MM.1S (cell line): Measurements from ENCODE around the gene CD151.

ENCODE experiments used
- DNase-seq: peaks from one replicate; pipeline ENCODE4 v3.0.0-alpha.2; 2015
- H2AFZ ChIP-seq: fragments of 300-600 bp; sonication (generic); 2 replicates; pipeline ENCODE4 v1.6.0; 2016; ENCODE audit warnings: antibody characterized with exemption, low read length
- H3F3A ChIP-seq: fragments of 300-600 bp; sonication (generic); 2 replicates; pipeline ENCODE4 v1.6.1; 2016; ENCODE audit warnings: mild to moderate bottlenecking, antibody characterized with exemption, low read length, moderate library complexity, mixed read lengths; ENCODE audit not compliant: insufficient read depth
- H3K27ac ChIP-seq: fragments of 300-600 bp; sonication (generic); 2 replicates; pipeline ENCODE4 v1.5.1; 2016; ENCODE audit warnings: mild to moderate bottlenecking, low read length
- H3K27me3 ChIP-seq: fragments of 300-600 bp; sonication (generic); replicated peaks from 2 replicates; pipeline ENCODE4 v1.6.0; 2016; ENCODE audit warnings: low read length; ENCODE audit not compliant: insufficient read depth
- H3K36me3 ChIP-seq: fragments of 300-600 bp; sonication (generic); replicated peaks from 2 replicates; pipeline ENCODE4 v1.6.1; 2016; ENCODE audit warnings: mild to moderate bottlenecking, low read length, mixed read lengths; ENCODE audit not compliant: insufficient read depth
- H3K4me1 ChIP-seq: fragments of 300-600 bp; sonication (generic); 2 replicates; pipeline ENCODE4 v1.6.1; 2016; ENCODE audit warnings: low read length, mixed read lengths
- H3K4me2 ChIP-seq: fragments of 300-600 bp; sonication (generic); 2 replicates; pipeline ENCODE4 v1.6.0; 2016; ENCODE audit warnings: low read depth, low read length
- H3K4me3 ChIP-seq: fragments of 300-600 bp; sonication (generic); 2 replicates; pipeline ENCODE4 v1.5.1; 2016; ENCODE audit warnings: low read length, mixed read lengths
- H3K79me2 ChIP-seq: fragments of 300-600 bp; sonication (generic); 2 replicates; pipeline ENCODE4 v1.6.1; 2016; ENCODE audit warnings: mixed run types, low read length, mixed read lengths
- H3K9ac ChIP-seq: fragments of 300-600 bp; sonication (generic); 2 replicates; pipeline ENCODE4 v1.6.1; 2016; ENCODE audit warnings: low read length, mixed read lengths
- H3K9me2 ChIP-seq: fragments of 300-600 bp; sonication (generic); replicated peaks from 2 replicates; pipeline ENCODE4 v1.6.1; 2016; ENCODE audit warnings: mild to moderate bottlenecking, low read length, mixed read lengths; ENCODE audit not compliant: insufficient read depth
- H3K9me3 ChIP-seq: fragments of 300-600 bp; sonication (generic); replicated peaks from 2 replicates; pipeline ENCODE4 v1.6.1; 2016; ENCODE audit warnings: mild to moderate bottlenecking, low read length, mixed read lengths; ENCODE audit not compliant: insufficient read depth
- H4K20me1 ChIP-seq: fragments of 300-600 bp; sonication (generic); 2 replicates; pipeline ENCODE4 v1.6.1; 2016; ENCODE audit warnings: mild to moderate bottlenecking, low read length, moderate library complexity, mixed read lengths; ENCODE audit not compliant: insufficient read depth
- EZH2 ChIP-seq: fragments of 300-600 bp; sonication (generic); optimal IDR thresholded peaks from 2 replicates; pipeline ENCODE3; 2017; ENCODE audit warnings: low read depth, mild to moderate bottlenecking, antibody characterized with exemption, low read length, mixed read lengths
- EZH2phosphoT487 ChIP-seq: fragments of 300-600 bp; sonication (generic); IDR thresholded peaks from 2 replicates; pipeline ENCODE4 v1.6.1; 2018; ENCODE audit warnings: antibody characterized with exemption, low read length
- TF ChIP-seq, protein P1 (sequence below): fragments of 300-600 bp; sonication (generic); IDR thresholded peaks from 2 replicates; pipeline ENCODE4 v1.5.1; 2016; ENCODE audit warnings: antibody characterized with exemption, low read length, mixed read lengths

CD151 gene

DNA sequence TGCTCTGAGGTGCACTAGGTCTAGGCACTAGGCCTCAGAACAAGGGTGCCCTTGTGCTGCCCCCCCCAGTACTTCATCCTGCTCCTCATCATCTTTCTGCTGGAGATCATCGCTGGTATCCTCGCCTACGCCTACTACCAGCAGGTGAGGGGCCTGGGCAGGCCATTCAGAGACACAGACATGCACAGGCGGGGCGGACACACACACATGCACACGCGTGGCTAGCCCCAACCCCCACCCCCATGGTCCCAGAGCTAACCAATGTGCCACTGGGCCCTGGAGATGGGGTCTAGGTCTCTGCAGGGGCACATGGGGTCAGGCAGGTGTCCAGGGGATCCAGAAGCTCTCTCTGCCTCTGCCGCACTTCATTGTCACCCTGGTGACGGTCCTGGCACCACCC lies 3.9 kb downstream of the CD151 start:
- TF ChIP-seq, protein P1, sequence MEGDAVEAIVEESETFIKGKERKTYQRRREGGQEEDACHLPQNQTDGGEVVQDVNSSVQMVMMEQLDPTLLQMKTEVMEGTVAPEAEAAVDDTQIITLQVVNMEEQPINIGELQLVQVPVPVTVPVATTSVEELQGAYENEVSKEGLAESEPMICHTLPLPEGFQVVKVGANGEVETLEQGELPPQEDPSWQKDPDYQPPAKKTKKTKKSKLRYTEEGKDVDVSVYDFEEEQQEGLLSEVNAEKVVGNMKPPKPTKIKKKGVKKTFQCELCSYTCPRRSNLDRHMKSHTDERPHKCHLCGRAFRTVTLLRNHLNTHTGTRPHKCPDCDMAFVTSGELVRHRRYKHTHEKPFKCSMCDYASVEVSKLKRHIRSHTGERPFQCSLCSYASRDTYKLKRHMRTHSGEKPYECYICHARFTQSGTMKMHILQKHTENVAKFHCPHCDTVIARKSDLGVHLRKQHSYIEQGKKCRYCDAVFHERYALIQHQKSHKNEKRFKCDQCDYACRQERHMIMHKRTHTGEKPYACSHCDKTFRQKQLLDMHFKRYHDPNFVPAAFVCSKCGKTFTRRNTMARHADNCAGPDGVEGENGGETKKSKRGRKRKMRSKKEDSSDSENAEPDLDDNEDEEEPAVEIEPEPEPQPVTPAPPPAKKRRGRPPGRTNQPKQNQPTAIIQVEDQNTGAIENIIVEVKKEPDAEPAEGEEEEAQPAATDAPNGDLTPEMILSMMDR, result no peak
- TF ChIP-seq EZH2 (no peak), EZH2phosphoT487 (no peak)
- Histone ChIP-seq H3K9me3 (no peaks in the 10 kb centered on the region), H2AFZ (no peak overlapping the region), H3K4me3 (no peak overlapping the region), H3K4me2 (no peak overlapping the region), H3F3A (no peaks in the 10 kb centered on the region), H3K36me3 (0 out of 2 replicates have a peak, but pooled peaks cover 4% of the 10 kb centered on the region), H3K9ac (no peak overlapping the region), H3K27me3 (no peaks in the 10 kb centered on the region), H3K9me2 (no peaks in the 10 kb centered on the region), H3K27ac (no peak overlapping the region), H4K20me1 (peaks cover 9% of the 10 kb centered on the region), H3K79me2 (peaks cover 31% of the 10 kb centered on the region), H3K4me1 (peaks cover 14% of the 10 kb centered on the region)
- no peak for DNase-seq

- Histone ChIP-seq H3K4me2 (no peak overlapping the region), H3K4me1 (peaks cover 14% of the 10 kb centered on the region), H2AFZ (no peak overlapping the region), H3F3A (no peaks in the 10 kb centered on the region), H3K79me2 (peaks cover 37% of the 10 kb centered on the region), H3K9me3 (no peaks in the 10 kb centered on the region), H4K20me1 (peaks cover 9% of the 10 kb centered on the region), H3K9ac (no peak overlapping the region), H3K27me3 (no peaks in the 10 kb centered on the region), H3K9me2 (no peaks in the 10 kb centered on the region), H3K4me3 (no peak overlapping the region), H3K27ac (no peak overlapping the region), H3K36me3 (0 out of 2 replicates have a peak, but pooled peaks cover 4% of the 10 kb centered on the region)
- TF ChIP-seq EZH2phosphoT487 (no peak), EZH2 (no peak)
- TF ChIP-seq, protein P1, result no peak
- no peak for DNase-seq
Observed at GRCh38 chr11:837189-837989, 4.6 kb downstream of the CD151 start.

DNA sequence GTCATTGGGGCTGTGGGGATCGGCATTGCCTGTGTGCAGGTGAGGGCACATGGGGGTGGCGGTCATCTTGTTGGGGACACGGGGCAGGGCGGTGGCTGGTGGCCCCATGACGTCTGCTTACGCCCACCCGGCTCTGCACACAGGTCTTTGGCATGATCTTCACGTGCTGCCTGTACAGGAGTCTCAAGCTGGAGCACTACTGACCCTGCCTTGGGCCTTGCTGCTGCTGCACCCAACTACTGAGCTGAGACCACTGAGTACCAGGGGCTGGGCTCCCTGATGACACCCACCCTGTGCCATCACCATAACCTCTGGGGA lies 5.2 kb downstream of the CD151 start:
- no peak overlapping the region for H3K4me3 ChIP-seq
- no peak overlapping the region for H3K9ac ChIP-seq
- TF ChIP-seq, protein P1, result no peak
- no peak for TF ChIP-seq EZH2
- TF ChIP-seq EZH2phosphoT487, result no peak
- no peaks in the 10 kb centered on the region for H3K27me3 ChIP-seq
- H3K9me3 ChIP-seq, result no peaks in the 10 kb centered on the region
- H3K79me2 ChIP-seq, result peaks cover 37% of the 10 kb centered on the region
- 0 out of 2 replicates have a peak, but pooled peaks cover 4% of the 10 kb centered on the region for H3K36me3 ChIP-seq
- peaks cover 14% of the 10 kb centered on the region for H3K4me1 ChIP-seq
- H4K20me1 ChIP-seq, result peaks cover 9% of the 10 kb centered on the region
- H2AFZ ChIP-seq, result no peak overlapping the region
- DNase-seq, result no peak
- H3K27ac ChIP-seq, result no peak overlapping the region
- H3F3A ChIP-seq, result no peaks in the 10 kb centered on the region
- H3K9me2 ChIP-seq, result no peaks in the 10 kb centered on the region
- no peak overlapping the region for H3K4me2 ChIP-seq
